COLO668 (cell line): Measurements from ENCODE around the gene SPCS2.
"Not testable (repeated sequence)": the region's sequence is repeated elsewhere in the genome, so short reads cannot be mapped to it uniquely, and the experiment has no call there.

Experiments used
- DNase-seq: peaks from one replicate; lab custom pipeline; 2025; ENCODE audit not compliant: unreplicated experiment; lab: John Stamatoyannopoulos, UW

SPCS2 gene

GRCh38 chr11:75000975-75001354 lies 51.9 kb downstream of the SPCS2 start:
- DNase-seq, result no peak

- no peak for DNase-seq
These were observed 52.6 kb downstream of the SPCS2 start for GRCh38 chr11:75001686-75002085.

- DNase-seq, result no peak
These were observed 53.5 kb downstream of the SPCS2 start for GRCh38 chr11:75002516-75002915.

- DNase-seq, result no peak
These were observed 55.1 kb downstream of the SPCS2 start for GRCh38 chr11:75004215-75004614.

GRCh38 chr11:75011357-75011756 lies 62.3 kb downstream of the SPCS2 start:
- no peak for DNase-seq

GRCh38 chr11:75011872-75012271 lies 62.8 kb downstream of the SPCS2 start:
- no peak for DNase-seq

GRCh38 chr11:75013051-75013450 lies 64.0 kb downstream of the SPCS2 start:
- no peak for DNase-seq

GRCh38 chr11:75014129-75014528 lies 65.1 kb downstream of the SPCS2 start:
- no peak for DNase-seq

- not testable (repeated sequence) for DNase-seq
These were observed 70.1 kb downstream of the SPCS2 start for GRCh38 chr11:75019200-75019599.

GRCh38 chr11:75020328-75020727 lies 71.3 kb downstream of the SPCS2 start:
- not testable (repeated sequence) for DNase-seq

GRCh38 chr11:75022296-75022695 lies 73.2 kb downstream of the SPCS2 start:
- no peak for DNase-seq

- peak; percentile 55 for DNase-seq
These were observed 73.8 kb downstream of the SPCS2 start for GRCh38 chr11:75022759-75023396.

GRCh38 chr11:75023446-75024067 lies 74.5 kb downstream of the SPCS2 start:
- DNase-seq, result no peak

- no peak for DNase-seq
These were observed 75.0 kb downstream of the SPCS2 start for GRCh38 chr11:75024068-75024449.

GRCh38 chr11:75024764-75025211 lies 75.7 kb downstream of the SPCS2 start:
- no peak for DNase-seq

- no peak for DNase-seq
These were observed 76.5 kb downstream of the SPCS2 start for GRCh38 chr11:75025561-75025960.

- DNase-seq, result no peak
These were observed 79.3 kb downstream of the SPCS2 start for GRCh38 chr11:75028321-75028720.
